Stomach (tissue), 4 donors: Measurements from ENCODE around the gene PRTG.

Experiments
- POLR2A ChIP-seq, 4 donors: fragments of 450-650 bp; IDR thresholded peaks; one replicate each; pipeline ENCODE4 v1.6.1; 2016; ENCODE audit warnings: antibody characterized with exemption in 4 of 4, control low read depth in 2 of 4, mild to moderate bottlenecking in 1 of 4, moderate library complexity in 1 of 4
- POLR2AphosphoS5 ChIP-seq, 3 donors: sonication (generic); formaldehyde crosslinking; IDR thresholded peaks; one replicate each; pipeline ENCODE4 v1.6.1; 2016; ENCODE audit warnings: antibody characterized with exemption in 3 of 3
- TF ChIP-seq, protein P1 (sequence below), 7 experiments: fragments of 450-650 bp in 4 of 7; fragments of 200-600 bp in 3 of 7; sonication (generic) in 3 of 7; IDR thresholded peaks; one replicate each; pipeline ENCODE4 v1.5.1; 2016 to 2019; ENCODE audit warnings: antibody characterized with exemption in 7 of 7, control low read depth in 2 of 7, mild to moderate bottlenecking in 1 of 7

DNA sequence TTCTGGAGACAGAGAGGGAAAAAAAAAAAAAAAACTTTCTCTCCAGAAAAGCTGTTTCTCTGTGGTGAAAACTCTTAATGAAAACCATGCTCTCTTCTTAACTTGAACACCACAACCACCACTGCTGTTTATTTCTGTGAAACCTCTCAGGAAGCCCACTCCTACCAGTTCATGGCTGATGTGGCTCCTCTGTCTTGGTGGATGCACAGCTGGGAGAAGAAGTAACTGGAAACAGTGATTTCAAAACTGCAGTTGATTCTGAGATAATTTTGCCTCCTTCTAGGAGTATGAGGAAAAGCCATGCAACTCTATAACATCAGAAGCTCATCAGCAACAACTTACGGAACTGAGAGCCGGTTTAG is 114.6 kb downstream of the PRTG start:
- TF ChIP-seq POLR2AphosphoS5 (IDR thresholded peaks at IDR 0.05) (no peak), POLR2A (IDR thresholded peaks at IDR 0.05) (no peak)
- TF ChIP-seq, protein P1, sequence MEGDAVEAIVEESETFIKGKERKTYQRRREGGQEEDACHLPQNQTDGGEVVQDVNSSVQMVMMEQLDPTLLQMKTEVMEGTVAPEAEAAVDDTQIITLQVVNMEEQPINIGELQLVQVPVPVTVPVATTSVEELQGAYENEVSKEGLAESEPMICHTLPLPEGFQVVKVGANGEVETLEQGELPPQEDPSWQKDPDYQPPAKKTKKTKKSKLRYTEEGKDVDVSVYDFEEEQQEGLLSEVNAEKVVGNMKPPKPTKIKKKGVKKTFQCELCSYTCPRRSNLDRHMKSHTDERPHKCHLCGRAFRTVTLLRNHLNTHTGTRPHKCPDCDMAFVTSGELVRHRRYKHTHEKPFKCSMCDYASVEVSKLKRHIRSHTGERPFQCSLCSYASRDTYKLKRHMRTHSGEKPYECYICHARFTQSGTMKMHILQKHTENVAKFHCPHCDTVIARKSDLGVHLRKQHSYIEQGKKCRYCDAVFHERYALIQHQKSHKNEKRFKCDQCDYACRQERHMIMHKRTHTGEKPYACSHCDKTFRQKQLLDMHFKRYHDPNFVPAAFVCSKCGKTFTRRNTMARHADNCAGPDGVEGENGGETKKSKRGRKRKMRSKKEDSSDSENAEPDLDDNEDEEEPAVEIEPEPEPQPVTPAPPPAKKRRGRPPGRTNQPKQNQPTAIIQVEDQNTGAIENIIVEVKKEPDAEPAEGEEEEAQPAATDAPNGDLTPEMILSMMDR (IDR thresholded peaks at IDR 0.05): no peak
